HEK293 (cell line): Measurements from ENCODE around the gene OPN4.

Source experiments
- CTCF ChIA-PET: fragments of 350-600 bp; formaldehyde crosslinking; extraction: SDS; loops from one replicate; lab custom pipeline; 2021; ENCODE audit warnings: antibody characterized with exemption; lab: Yijun Ruan, JAX
- POLR2A ChIA-PET: fragments of 300-600 bp; formaldehyde crosslinking; extraction: SDS; loops from one replicate; lab custom pipeline; 2020; ENCODE audit warnings: antibody characterized with exemption, inconsistent platforms; lab: Yijun Ruan, JAX
- H3K27ac ChIP-seq: fragments of 200-500 bp; sonication (Bioruptor generic); 2 replicates; pipeline ENCODE4 v1.5.1; 2014; ENCODE audit warnings: low read depth, low read length, control low read depth, inconsistent platforms; ENCODE audit errors: extremely low read depth
- H3K36me3 ChIP-seq, 2 experiments: fragments of 200-500 bp in 1 of 2; sonication (Bioruptor generic) in 1 of 2; 1 replicate in 1 of 2; 2 replicates in 1 of 2; pipeline ENCODE4 v1.5.1; 2014 to 2017; ENCODE audit warnings: inconsistent platforms in 2 of 2, low read length in 2 of 2; ENCODE audit not compliant: control insufficient read depth in 2 of 2, insufficient read depth in 1 of 2
- H3K4me1 ChIP-seq: fragments of 200-500 bp; sonication (Bioruptor generic); 2 replicates; pipeline ENCODE4 v1.5.1; 2014; ENCODE audit warnings: mild to moderate bottlenecking, low read length, inconsistent platforms; ENCODE audit not compliant: control insufficient read depth, insufficient read depth
- H3K4me3 ChIP-seq: 2 replicates; pipeline ENCODE4 v1.5.1; 2011; ENCODE audit warnings: low read depth, mild to moderate bottlenecking, control low read depth, low read length, moderate library complexity
- H3K9me3 ChIP-seq: fragments of 200-500 bp; sonication (Bioruptor generic); 2 replicates; pipeline ENCODE4 v1.5.1; 2014; ENCODE audit warnings: low read depth, low read length, inconsistent platforms; ENCODE audit not compliant: control insufficient read depth, insufficient read depth
- KLF10 ChIP-seq: fragments of 450-650 bp; IDR thresholded peaks from 2 replicates; pipeline ENCODE4 v1.5.1; 2018; ENCODE audit warnings: missing biosample characterization, mild to moderate bottlenecking, missing genetic modification characterization
- KLF8 ChIP-seq: fragments of 450-650 bp; formaldehyde crosslinking; IDR thresholded peaks from 2 replicates; pipeline ENCODE4 v1.5.1; 2016; ENCODE audit warnings: missing biosample characterization, missing genetic modification characterization
- TSHZ1 ChIP-seq: fragments of 450-650 bp; formaldehyde crosslinking; IDR thresholded peaks from 2 replicates; pipeline ENCODE4 v1.5.1; 2016; ENCODE audit warnings: missing biosample characterization, missing genetic modification characterization, borderline replicate concordance
- ZBTB20 ChIP-seq: fragments of 450-650 bp; formaldehyde crosslinking; IDR thresholded peaks from 2 replicates; pipeline ENCODE4 v1.5.1; 2016; ENCODE audit warnings: missing biosample characterization, missing genetic modification characterization
- ZNF132 ChIP-seq: fragments of 450-650 bp; formaldehyde crosslinking; IDR thresholded peaks from 2 replicates; pipeline ENCODE4 v1.5.1; 2017; ENCODE audit warnings: missing biosample characterization, missing genetic modification characterization, borderline replicate concordance
- ZNF174 ChIP-seq: fragments of 450-650 bp; formaldehyde crosslinking; IDR thresholded peaks from 2 replicates; pipeline ENCODE4 v1.5.0; 2017; ENCODE audit warnings: missing biosample characterization, mild to moderate bottlenecking, missing genetic modification characterization
- ZNF175 ChIP-seq: fragments of 450-650 bp; formaldehyde crosslinking; IDR thresholded peaks from 2 replicates; pipeline ENCODE4 v1.5.1; 2016; ENCODE audit warnings: missing biosample characterization, missing genetic modification characterization
- ZNF19 ChIP-seq: fragments of 450-650 bp; formaldehyde crosslinking; IDR thresholded peaks from 2 replicates; pipeline ENCODE4; 2016; ENCODE audit warnings: missing biosample characterization, missing genetic modification characterization, low read depth
- ZNF2 ChIP-seq: fragments of 450-650 bp; formaldehyde crosslinking; IDR thresholded peaks from 2 replicates; pipeline ENCODE4 v1.5.1; 2016; ENCODE audit warnings: missing biosample characterization, missing genetic modification characterization
- ZNF202 ChIP-seq: fragments of 450-650 bp; formaldehyde crosslinking; IDR thresholded peaks from 2 replicates; pipeline ENCODE4 v1.5.1; 2016; ENCODE audit warnings: missing biosample characterization, missing genetic modification characterization, borderline replicate concordance
- ZNF214 ChIP-seq: fragments of 450-650 bp; formaldehyde crosslinking; IDR thresholded peaks from 2 replicates; pipeline ENCODE4 v1.5.1; 2017; ENCODE audit warnings: missing biosample characterization, mild to moderate bottlenecking, missing genetic modification characterization, borderline replicate concordance
- ZNF266 ChIP-seq: fragments of 450-650 bp; formaldehyde crosslinking; IDR thresholded peaks from 2 replicates; pipeline ENCODE4 v1.5.1; 2016; ENCODE audit warnings: missing biosample characterization, missing genetic modification characterization, low read depth
- ZNF324 ChIP-seq: fragments of 450-650 bp; formaldehyde crosslinking; IDR thresholded peaks from 2 replicates; pipeline ENCODE4 v1.5.1; 2016; ENCODE audit warnings: missing biosample characterization, missing genetic modification characterization
- ZNF366 ChIP-seq: fragments of 450-650 bp; formaldehyde crosslinking; conservative IDR thresholded peaks from 2 replicates; pipeline ENCODE4 v1.5.1; 2016; ENCODE audit warnings: missing biosample characterization, missing genetic modification characterization
- ZNF394 ChIP-seq: fragments of 450-650 bp; formaldehyde crosslinking; IDR thresholded peaks from 2 replicates; pipeline ENCODE4 v1.5.1; 2016; ENCODE audit warnings: missing biosample characterization, missing genetic modification characterization, mild to moderate bottlenecking, moderate library complexity, borderline replicate concordance
- ZNF529 ChIP-seq: fragments of 450-650 bp; formaldehyde crosslinking; IDR thresholded peaks from 2 replicates; pipeline ENCODE4 v1.5.1; 2017; ENCODE audit warnings: missing genetic modification characterization, missing biosample characterization; ENCODE audit not compliant: insufficient replicate concordance
- ZNF530 ChIP-seq: fragments of 450-650 bp; formaldehyde crosslinking; IDR thresholded peaks from 2 replicates; pipeline ENCODE4 v1.5.1; 2016; ENCODE audit warnings: low read depth, missing biosample characterization, missing genetic modification characterization
- ZNF610 ChIP-seq: fragments of 450-650 bp; formaldehyde crosslinking; IDR thresholded peaks from 2 replicates; pipeline ENCODE4 v1.5.1; 2016; ENCODE audit warnings: missing biosample characterization, missing genetic modification characterization, borderline replicate concordance
- ZNF621 ChIP-seq: fragments of 450-650 bp; formaldehyde crosslinking; IDR thresholded peaks from 2 replicates; pipeline ENCODE4 v1.5.1; 2017; ENCODE audit warnings: missing biosample characterization, missing genetic modification characterization
- ZNF623 ChIP-seq: fragments of 450-650 bp; formaldehyde crosslinking; IDR thresholded peaks from 2 replicates; pipeline ENCODE4 v1.5.1; 2016; ENCODE audit warnings: missing biosample characterization, missing genetic modification characterization
- ZNF639 ChIP-seq: fragments of 450-650 bp; formaldehyde crosslinking; IDR thresholded peaks from 2 replicates; pipeline ENCODE4 v1.5.1; 2016; ENCODE audit warnings: missing biosample characterization, missing genetic modification characterization
- ZNF658 ChIP-seq: fragments of 450-650 bp; formaldehyde crosslinking; IDR thresholded peaks from 2 replicates; pipeline ENCODE4; 2016; ENCODE audit warnings: missing biosample characterization, missing genetic modification characterization
- ZNF664 ChIP-seq: fragments of 450-650 bp; formaldehyde crosslinking; IDR thresholded peaks from 2 replicates; pipeline ENCODE4 v1.5.1; 2016; ENCODE audit warnings: missing biosample characterization, missing genetic modification characterization
- ZNF76 ChIP-seq: fragments of 450-650 bp; formaldehyde crosslinking; IDR thresholded peaks from 2 replicates; pipeline ENCODE4; 2016; ENCODE audit warnings: low read depth, missing biosample characterization, missing genetic modification characterization, borderline replicate concordance
- ZNF768 ChIP-seq: fragments of 450-650 bp; formaldehyde crosslinking; IDR thresholded peaks from 2 replicates; pipeline ENCODE4 v1.5.1; 2018; ENCODE audit warnings: missing biosample characterization, mild to moderate bottlenecking, missing genetic modification characterization
- ZSCAN23 ChIP-seq: fragments of 450-650 bp; formaldehyde crosslinking; IDR thresholded peaks from 2 replicates; pipeline ENCODE4 v1.5.1; 2016; ENCODE audit warnings: missing biosample characterization, missing genetic modification characterization
- TF ChIP-seq, protein P1 (sequence below): fragments of 450-650 bp; formaldehyde crosslinking; IDR thresholded peaks from 2 replicates; pipeline ENCODE4 v1.5.1; 2016; ENCODE audit warnings: missing biosample characterization, missing genetic modification characterization
- TF ChIP-seq, protein P2 (sequence below): fragments of 450-650 bp; formaldehyde crosslinking; IDR thresholded peaks from 2 replicates; pipeline ENCODE4 v1.5.1; 2017; ENCODE audit warnings: missing biosample characterization, missing genetic modification characterization
- TF ChIP-seq, protein P3 (sequence below): fragments of 450-650 bp; IDR thresholded peaks from 2 replicates; pipeline ENCODE4 v1.5.1; 2018; ENCODE audit warnings: missing biosample characterization, mild to moderate bottlenecking, missing genetic modification characterization

The OPN4 gene

DNA sequence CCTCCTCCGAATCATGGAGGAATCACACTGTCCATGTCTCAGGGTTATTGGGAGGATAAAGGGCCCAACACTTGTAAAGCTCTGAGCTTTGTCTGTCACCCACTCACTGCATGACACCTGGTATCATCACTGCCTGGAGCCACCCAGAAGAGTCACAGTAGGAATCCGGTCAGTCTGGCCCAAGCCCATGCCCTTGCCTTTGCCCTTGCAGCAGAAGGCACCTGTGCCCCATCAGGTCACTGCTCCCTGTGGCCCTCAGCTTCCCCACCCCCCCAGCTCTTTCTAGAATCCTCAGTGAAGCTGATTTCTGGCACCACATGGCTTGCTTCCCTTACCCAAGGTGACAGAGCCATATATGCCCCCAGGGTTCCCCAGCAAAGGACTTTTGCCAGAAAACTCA lies 28.3 kb downstream of the OPN4 start:
- POLR2A ChIA-PET, result no interaction called here

DNA sequence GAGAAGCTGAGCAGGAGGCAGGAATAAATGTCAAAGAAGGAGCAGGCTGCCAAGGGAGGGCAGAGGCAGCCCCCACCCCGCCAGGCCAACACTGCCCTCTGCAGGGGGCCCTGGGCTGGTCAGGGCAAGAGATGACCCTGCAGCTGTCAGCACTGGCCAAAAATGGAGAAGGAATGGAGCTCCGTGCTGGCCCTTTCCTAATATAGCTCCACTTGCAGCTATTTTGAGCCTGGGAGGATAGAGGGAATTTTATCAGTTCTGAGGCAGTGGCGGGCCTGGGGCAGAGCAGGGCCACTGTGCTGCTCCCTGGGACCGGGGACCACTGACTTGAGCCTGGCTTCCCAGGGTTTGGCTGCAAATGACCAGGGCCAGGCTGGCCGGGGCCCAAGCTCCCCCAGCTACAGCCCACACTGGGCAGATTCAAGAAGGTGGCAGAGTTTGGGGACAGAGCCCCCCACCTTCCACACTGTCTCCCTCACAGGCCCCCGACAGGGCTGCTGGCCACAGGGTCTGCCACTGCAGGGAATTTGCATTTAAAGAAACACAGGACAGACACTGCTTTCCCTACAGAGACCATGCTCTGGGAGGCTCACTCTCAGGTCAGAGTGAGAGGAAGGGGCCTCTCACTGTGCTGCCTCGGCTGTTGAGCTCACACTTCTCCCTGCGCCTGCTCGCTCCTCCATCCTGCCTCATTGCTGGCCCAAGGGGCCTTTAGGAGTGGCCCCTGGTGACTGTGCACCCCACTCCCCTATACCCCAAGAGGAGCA lies 30.2 kb downstream of the OPN4 start:
- no peaks in the 10 kb centered on the region for H3K36me3 ChIP-seq
- CTCF ChIA-PET, result interaction anchor here (0.5 to 6.3 kb wide), 10 partner anchors 9 to 402 kb away, joined by 3 to 46 read pairs (median 4); no protein-coding TSS in a partner anchor
- POLR2A ChIA-PET, result interaction anchor here (1.0 kb wide), 1 partner anchor 284 kb away, joined by 5 read pairs; no protein-coding TSS in a partner anchor
- no peak overlapping the region for H3K27ac ChIP-seq
- H3K9me3 ChIP-seq, result no peaks in the 10 kb centered on the region
- no peaks in the 10 kb centered on the region for H3K4me1 ChIP-seq
- H3K4me3 ChIP-seq, result no peak overlapping the region
- TF ChIP-seq ZNF2 (tag by site-specific recombination) (no peak), ZNF610 (no peak), ZNF19 (no peak), ZNF623 (no peak), ZNF658 (tag by site-specific recombination) (no peak), ZNF366 (no peak), ZNF394 (tag by site-specific recombination) (no peak), ZNF768 (no peak), ZNF174 (tag by site-specific recombination) (no peak), TSHZ1 (tag by site-specific recombination) (no peak), ZSCAN23 (tag by site-specific recombination) (no peak)
- TF ChIP-seq, protein P1, sequence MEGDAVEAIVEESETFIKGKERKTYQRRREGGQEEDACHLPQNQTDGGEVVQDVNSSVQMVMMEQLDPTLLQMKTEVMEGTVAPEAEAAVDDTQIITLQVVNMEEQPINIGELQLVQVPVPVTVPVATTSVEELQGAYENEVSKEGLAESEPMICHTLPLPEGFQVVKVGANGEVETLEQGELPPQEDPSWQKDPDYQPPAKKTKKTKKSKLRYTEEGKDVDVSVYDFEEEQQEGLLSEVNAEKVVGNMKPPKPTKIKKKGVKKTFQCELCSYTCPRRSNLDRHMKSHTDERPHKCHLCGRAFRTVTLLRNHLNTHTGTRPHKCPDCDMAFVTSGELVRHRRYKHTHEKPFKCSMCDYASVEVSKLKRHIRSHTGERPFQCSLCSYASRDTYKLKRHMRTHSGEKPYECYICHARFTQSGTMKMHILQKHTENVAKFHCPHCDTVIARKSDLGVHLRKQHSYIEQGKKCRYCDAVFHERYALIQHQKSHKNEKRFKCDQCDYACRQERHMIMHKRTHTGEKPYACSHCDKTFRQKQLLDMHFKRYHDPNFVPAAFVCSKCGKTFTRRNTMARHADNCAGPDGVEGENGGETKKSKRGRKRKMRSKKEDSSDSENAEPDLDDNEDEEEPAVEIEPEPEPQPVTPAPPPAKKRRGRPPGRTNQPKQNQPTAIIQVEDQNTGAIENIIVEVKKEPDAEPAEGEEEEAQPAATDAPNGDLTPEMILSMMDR (tag by site-specific recombination), result peak; percentile 86

More for the DNA sequence above, 28.3 kb downstream of the OPN4 start:
- Histone ChIP-seq H3K36me3 (no peaks in the 10 kb centered on the region), H3K27ac (no peak overlapping the region), H3K9me3 (no peaks in the 10 kb centered on the region), H3K4me1 (no peaks in the 10 kb centered on the region), H3K4me3 (no peak overlapping the region)
- no peak for TF ChIP-seq ZNF529 (tag by site-specific recombination)
- TF ChIP-seq ZNF266 (tag by site-specific recombination), result no peak
- no peak for TF ChIP-seq ZBTB20 (tag by site-specific recombination)
- TF ChIP-seq ZNF530 (tag by site-specific recombination), result no peak
- TF ChIP-seq ZNF639, result no peak
- no peak for TF ChIP-seq KLF10
- TF ChIP-seq, protein P2, sequence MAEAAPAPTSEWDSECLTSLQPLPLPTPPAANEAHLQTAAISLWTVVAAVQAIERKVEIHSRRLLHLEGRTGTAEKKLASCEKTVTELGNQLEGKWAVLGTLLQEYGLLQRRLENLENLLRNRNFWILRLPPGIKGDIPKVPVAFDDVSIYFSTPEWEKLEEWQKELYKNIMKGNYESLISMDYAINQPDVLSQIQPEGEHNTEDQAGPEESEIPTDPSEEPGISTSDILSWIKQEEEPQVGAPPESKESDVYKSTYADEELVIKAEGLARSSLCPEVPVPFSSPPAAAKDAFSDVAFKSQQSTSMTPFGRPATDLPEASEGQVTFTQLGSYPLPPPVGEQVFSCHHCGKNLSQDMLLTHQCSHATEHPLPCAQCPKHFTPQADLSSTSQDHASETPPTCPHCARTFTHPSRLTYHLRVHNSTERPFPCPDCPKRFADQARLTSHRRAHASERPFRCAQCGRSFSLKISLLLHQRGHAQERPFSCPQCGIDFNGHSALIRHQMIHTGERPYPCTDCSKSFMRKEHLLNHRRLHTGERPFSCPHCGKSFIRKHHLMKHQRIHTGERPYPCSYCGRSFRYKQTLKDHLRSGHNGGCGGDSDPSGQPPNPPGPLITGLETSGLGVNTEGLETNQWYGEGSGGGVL (tag by site-specific recombination), result no peak
- TF ChIP-seq ZNF621 (tag by site-specific recombination), result no peak
- no peak for TF ChIP-seq ZNF76 (tag by site-specific recombination)
- no peak for TF ChIP-seq ZSCAN23 (tag by site-specific recombination)
- no peak for TF ChIP-seq ZNF175 (tag by site-specific recombination)
- no peak for TF ChIP-seq KLF8 (tag by site-specific recombination)
- no peak for TF ChIP-seq ZNF132 (tag by site-specific recombination)
- TF ChIP-seq, protein P3, sequence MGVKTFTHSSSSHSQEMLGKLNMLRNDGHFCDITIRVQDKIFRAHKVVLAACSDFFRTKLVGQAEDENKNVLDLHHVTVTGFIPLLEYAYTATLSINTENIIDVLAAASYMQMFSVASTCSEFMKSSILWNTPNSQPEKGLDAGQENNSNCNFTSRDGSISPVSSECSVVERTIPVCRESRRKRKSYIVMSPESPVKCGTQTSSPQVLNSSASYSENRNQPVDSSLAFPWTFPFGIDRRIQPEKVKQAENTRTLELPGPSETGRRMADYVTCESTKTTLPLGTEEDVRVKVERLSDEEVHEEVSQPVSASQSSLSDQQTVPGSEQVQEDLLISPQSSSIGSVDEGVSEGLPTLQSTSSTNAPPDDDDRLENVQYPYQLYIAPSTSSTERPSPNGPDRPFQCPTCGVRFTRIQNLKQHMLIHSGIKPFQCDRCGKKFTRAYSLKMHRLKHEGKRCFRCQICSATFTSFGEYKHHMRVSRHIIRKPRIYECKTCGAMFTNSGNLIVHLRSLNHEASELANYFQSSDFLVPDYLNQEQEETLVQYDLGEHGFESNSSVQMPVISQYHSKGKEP, result no peak
- no peak for TF ChIP-seq ZNF214 (tag by site-specific recombination)
- no peak for TF ChIP-seq ZNF664 (tag by site-specific recombination)
- no peak for TF ChIP-seq ZNF324 (tag by site-specific recombination)
- TF ChIP-seq ZNF202, result no peak
- CTCF ChIA-PET, result interaction anchor here (1.0 to 6.3 kb wide), 5 partner anchors 13 to 221 kb away, joined by 3 to 46 read pairs (median 4); no protein-coding TSS in a partner anchor
